Measurements from ENCODE around the gene RBM20.

RBM20 gene

DNA sequence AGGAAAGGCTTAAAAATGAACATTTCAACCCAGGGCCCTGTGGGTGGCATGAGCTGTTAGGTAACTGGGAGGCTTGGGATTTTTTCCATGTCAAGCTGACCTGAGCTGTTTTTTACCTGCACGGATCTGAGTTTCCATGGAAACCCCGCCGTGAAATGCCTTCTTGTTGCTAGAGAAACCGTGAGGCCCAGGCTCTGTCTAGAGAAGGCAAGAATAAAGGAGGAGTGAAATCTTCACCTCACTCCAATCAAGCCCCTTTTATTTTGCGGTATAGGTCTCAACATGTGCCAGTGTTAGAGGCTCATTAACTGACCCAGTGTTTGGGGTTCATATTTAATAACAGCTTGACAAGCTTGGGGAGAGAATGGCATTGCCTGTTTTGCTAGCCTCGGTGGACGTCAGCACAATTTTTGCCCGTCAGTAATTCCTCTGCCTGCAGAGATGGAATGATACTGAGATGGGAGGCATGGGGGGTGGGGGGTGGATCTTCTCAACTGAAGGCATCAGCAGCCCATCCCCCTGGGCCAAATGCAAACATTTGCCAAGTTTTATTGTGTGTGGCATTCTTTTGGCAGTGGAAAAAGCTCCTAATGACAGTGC is 178.7 kb downstream of the RBM20 start:
- no peak for DNase-seq
- no peak overlapping the region for H3K27ac ChIP-seq
- H3K36me3 ChIP-seq (replicated peaks): no peaks in the 10 kb centered on the region
- no peaks in the 10 kb centered on the region for H3K27me3 ChIP-seq (replicated peaks)
- TF ChIP-seq, protein P1, sequence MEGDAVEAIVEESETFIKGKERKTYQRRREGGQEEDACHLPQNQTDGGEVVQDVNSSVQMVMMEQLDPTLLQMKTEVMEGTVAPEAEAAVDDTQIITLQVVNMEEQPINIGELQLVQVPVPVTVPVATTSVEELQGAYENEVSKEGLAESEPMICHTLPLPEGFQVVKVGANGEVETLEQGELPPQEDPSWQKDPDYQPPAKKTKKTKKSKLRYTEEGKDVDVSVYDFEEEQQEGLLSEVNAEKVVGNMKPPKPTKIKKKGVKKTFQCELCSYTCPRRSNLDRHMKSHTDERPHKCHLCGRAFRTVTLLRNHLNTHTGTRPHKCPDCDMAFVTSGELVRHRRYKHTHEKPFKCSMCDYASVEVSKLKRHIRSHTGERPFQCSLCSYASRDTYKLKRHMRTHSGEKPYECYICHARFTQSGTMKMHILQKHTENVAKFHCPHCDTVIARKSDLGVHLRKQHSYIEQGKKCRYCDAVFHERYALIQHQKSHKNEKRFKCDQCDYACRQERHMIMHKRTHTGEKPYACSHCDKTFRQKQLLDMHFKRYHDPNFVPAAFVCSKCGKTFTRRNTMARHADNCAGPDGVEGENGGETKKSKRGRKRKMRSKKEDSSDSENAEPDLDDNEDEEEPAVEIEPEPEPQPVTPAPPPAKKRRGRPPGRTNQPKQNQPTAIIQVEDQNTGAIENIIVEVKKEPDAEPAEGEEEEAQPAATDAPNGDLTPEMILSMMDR (IDR thresholded peaks at IDR 0.05; ENCODE audit: low read depth, low read length, missing control alignments): no peak
- in situ Hi-C loops (cut with HindIII; ENCODE audit: low pct_ligation_motif_present, low sequenced_read_pairs): no loop called here
- H3K4me3 ChIP-seq (ENCODE audit: low read depth, low read length): no peak overlapping the region

DNA sequence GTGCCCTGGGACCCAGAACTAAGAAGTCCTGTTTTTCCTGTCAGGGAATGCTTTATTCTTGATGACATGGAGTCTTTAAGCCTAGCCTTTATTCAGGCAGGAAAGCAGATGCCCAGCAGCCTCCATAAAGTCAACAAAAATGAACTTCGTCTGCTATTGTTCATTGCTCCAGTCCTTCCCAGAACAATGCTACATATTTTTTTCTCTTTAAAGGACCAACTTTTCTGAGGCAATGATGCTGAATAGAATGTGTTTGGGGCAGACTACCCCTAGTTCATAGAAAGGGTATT is 180.0 kb downstream of the RBM20 start:
- no peak for DNase-seq
- H3K4me3 ChIP-seq (ENCODE audit: low read depth, low read length): no peak overlapping the region
- no peak overlapping the region for H3K27ac ChIP-seq
- in situ Hi-C loops (cut with HindIII; ENCODE audit: low pct_ligation_motif_present, low sequenced_read_pairs): no loop called here
- H3K36me3 ChIP-seq (replicated peaks): no peaks in the 10 kb centered on the region
- H3K27me3 ChIP-seq (replicated peaks): no peaks in the 10 kb centered on the region
- TF ChIP-seq, protein P1 (IDR thresholded peaks at IDR 0.05; ENCODE audit: low read depth, low read length, missing control alignments): no peak

DNA sequence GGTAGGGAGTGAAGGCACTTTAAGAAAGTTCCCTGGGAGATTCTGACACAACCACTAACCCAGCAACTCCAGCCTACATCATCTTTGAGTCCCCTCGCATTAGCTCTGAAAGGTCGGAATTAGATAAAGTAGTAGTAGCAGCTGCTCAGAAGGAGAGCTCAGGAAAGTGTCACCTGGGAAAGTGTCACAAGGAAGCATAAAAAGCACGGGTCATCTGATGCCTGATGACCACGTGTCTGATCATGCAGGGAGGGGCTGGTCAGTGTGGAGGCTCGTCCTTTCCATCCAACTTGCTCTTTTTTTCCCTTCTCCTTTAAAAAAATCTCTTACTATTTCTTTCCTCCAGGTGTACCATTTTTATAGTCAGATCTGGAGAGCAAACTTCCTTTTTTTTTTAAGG is 180.5 kb downstream of the RBM20 start:
- Histone ChIP-seq H3K36me3 (replicated peaks) (no peaks in the 10 kb centered on the region), H3K4me3 (ENCODE audit: low read depth, low read length) (no peak overlapping the region), H3K27me3 (replicated peaks) (no peaks in the 10 kb centered on the region), H3K27ac (no peak overlapping the region)
- DNase-seq: no peak
- TF ChIP-seq, protein P1 (IDR thresholded peaks at IDR 0.05; ENCODE audit: low read depth, low read length, missing control alignments): no peak
- in situ Hi-C loops (cut with HindIII; ENCODE audit: low pct_ligation_motif_present, low sequenced_read_pairs): no loop called here

DNA sequence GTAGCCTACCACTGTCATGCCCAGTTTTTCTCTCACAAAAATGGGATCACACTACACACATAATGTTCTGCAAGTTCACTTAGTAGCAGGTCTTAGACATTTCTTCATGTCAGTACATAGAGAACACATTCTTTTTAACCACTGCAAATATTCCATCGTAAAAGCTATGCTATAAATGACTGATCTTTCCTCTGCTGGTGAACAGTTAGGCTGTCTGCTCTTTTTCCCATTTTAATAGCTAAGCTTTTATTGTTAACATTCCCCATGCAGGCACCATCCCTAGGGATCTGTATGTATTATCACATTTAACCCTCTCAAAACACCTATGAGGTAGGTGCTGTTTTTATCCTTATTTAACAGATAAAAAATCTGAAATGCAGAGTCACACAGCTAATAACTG is 181.4 kb downstream of the RBM20 start:
- in situ Hi-C loops (cut with HindIII; ENCODE audit: low pct_ligation_motif_present, low sequenced_read_pairs): no loop called here
- no peak for DNase-seq
- Histone ChIP-seq H3K36me3 (replicated peaks) (no peaks in the 10 kb centered on the region), H3K27ac (no peak overlapping the region), H3K4me3 (ENCODE audit: low read depth, low read length) (no peak overlapping the region), H3K27me3 (replicated peaks) (no peaks in the 10 kb centered on the region)
- TF ChIP-seq, protein P1 (IDR thresholded peaks at IDR 0.05; ENCODE audit: low read depth, low read length, missing control alignments): no peak

DNA sequence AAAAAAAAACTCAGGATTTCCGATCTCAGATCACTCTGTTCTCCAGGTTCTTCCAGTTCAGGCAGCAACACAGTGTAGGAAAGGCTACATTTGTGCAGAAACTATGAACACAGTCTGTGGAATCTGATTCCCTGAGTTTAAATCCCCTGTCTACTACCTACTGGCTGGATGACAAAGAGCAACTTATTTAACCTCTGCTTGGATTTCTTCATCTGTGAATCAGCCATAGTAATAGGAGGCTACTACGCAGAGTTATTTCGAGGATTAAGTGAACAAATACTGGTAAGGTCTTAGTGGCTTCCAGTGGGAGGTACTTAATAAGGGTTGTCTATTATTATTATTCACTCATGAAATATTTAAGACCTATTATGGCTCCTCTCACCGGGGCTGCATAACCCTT is 183.3 kb downstream of the RBM20 start:
- TF ChIP-seq, protein P1 (IDR thresholded peaks at IDR 0.05; ENCODE audit: low read depth, low read length, missing control alignments): no peak
- DNase-seq: no peak
- Histone ChIP-seq H3K36me3 (replicated peaks) (no peaks in the 10 kb centered on the region), H3K27me3 (replicated peaks) (no peaks in the 10 kb centered on the region), H3K27ac (no peak overlapping the region), H3K4me3 (ENCODE audit: low read depth, low read length) (no peak overlapping the region)
- in situ Hi-C loops (cut with HindIII; ENCODE audit: low pct_ligation_motif_present, low sequenced_read_pairs): no loop called here

DNA sequence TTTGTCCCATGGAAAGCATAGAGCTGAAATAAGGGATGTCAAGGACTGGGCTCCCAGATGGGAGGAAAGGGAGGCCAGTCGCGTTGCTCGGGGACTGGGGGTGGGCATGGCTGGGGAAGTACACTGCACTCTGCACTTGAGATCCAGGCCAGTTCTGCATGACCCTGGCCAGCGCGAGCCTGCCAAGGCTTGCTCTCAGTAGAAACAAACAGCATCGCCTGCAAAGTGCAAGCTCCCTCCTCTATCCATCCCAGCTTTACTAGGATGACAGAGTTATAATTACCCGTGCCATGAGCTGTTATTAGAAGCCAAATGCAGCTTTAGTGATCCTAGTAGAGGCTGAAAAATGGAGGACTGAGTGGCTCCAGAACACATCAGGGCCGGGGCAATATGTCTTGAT is 183.7 kb downstream of the RBM20 start:
- TF ChIP-seq, protein P1 (IDR thresholded peaks at IDR 0.05; ENCODE audit: low read depth, low read length, missing control alignments): no peak
- DNase-seq: no peak
- no peak overlapping the region for H3K27ac ChIP-seq
- H3K36me3 ChIP-seq (replicated peaks): no peaks in the 10 kb centered on the region
- no peak overlapping the region for H3K4me3 ChIP-seq (ENCODE audit: low read depth, low read length)
- in situ Hi-C loops (cut with HindIII; ENCODE audit: low pct_ligation_motif_present, low sequenced_read_pairs): no loop called here
- no peaks in the 10 kb centered on the region for H3K27me3 ChIP-seq (replicated peaks)

Measured in brain microvascular endothelial cell (primary cell).